K562 (cell line): ENCODE measurements around the gene RABGAP1L. TPM values are rescaled to one million over a fixed set of nuclear protein-coding genes. Genes with fewer than 3 reads are reported as not detected.

Experiments
- C11orf30 ChIP-seq: fragments of 450-650 bp; IDR thresholded peaks from 2 replicates; pipeline ENCODE4 v1.6.1; 2016; ENCODE audit warnings: low read depth, mild to moderate bottlenecking
- CREB3 ChIP-seq: fragments of 450-650 bp; conservative IDR thresholded peaks from 2 replicates; pipeline ENCODE4 v1.6.1; 2016; ENCODE audit warnings: missing genetic modification characterization, low read depth, mild to moderate bottlenecking, missing compliant biosample characterization, moderate library complexity
- ETS1 ChIP-seq: conservative IDR thresholded peaks from 2 replicates; pipeline ENCODE4 v1.6.1; 2011; ENCODE audit warnings: low read depth, mild to moderate bottlenecking, low read length; ENCODE audit not compliant: control insufficient read depth
- GTF2A2 ChIP-seq: IDR thresholded peaks from 2 replicates; pipeline ENCODE4 v1.6.1; 2016; ENCODE audit warnings: mild to moderate bottlenecking, missing genetic modification characterization, missing compliant biosample characterization
- MAFK ChIP-seq: IDR thresholded peaks from 2 replicates; pipeline ENCODE4 v1.6.1; 2011; ENCODE audit warnings: low read length, improper control_type of control experiment
- NONO ChIP-seq, 2 experiments: fragments of 200-400 bp in 1 of 2; fragments of 450-650 bp in 1 of 2; formaldehyde crosslinking in 1 of 2; IDR thresholded peaks; 2 replicates each; pipeline ENCODE4 v1.6.1; 2017; ENCODE audit warnings: low read depth in 2 of 2, mild to moderate bottlenecking in 2 of 2, moderate library complexity in 2 of 2, low read length in 1 of 2
- NR1H2 ChIP-seq: sonication (generic); formaldehyde crosslinking; IDR thresholded peaks from 2 replicates; pipeline ENCODE4 v1.4.0; 2020; ENCODE audit warnings: mild to moderate bottlenecking, missing genetic modification reagents
- PHF8 ChIP-seq: fragments of 200-600 bp; sonication (generic); IDR thresholded peaks from 2 replicates; pipeline ENCODE4 v1.6.1; 2012; ENCODE audit warnings: mixed run types, mild to moderate bottlenecking, inconsistent platforms, low read length, moderate library complexity, borderline replicate concordance
- SAP30 ChIP-seq: fragments of 200-600 bp; sonication (generic); IDR thresholded peaks from 2 replicates; pipeline ENCODE4 v1.6.1; 2012; ENCODE audit warnings: borderline replicate concordance, low read depth, mild to moderate bottlenecking, moderate library complexity, low read length, control low read depth, inconsistent platforms; ENCODE audit not compliant: insufficient read depth, poor library complexity, severe bottlenecking
- SMARCB1 ChIP-seq: IDR thresholded peaks from 2 replicates; pipeline ENCODE4 v1.6.1; 2011; ENCODE audit warnings: improper control_type of control experiment, low read depth; ENCODE audit not compliant: insufficient read length
- ZNF282 ChIP-seq: sonication (generic); formaldehyde crosslinking; IDR thresholded peaks from 2 replicates; pipeline ENCODE4 v1.8.1; 2023; ENCODE audit warnings: missing genetic modification reagents
- polyA plus RNA-seq, 8 experiments: library from polyadenylated mRNA; depleted of rRNA in 4 of 8; stranded (reverse) in 5 of 8; unstranded in 3 of 8; fragments of >200 nt; fragmentation: Nextera tagmentation in 2 of 8; fragmentation: Illumina TruSeq in 1 of 8; extraction: Ambion mirVana in 2 of 8; extraction: Trizol in 1 of 8; gene quantifications; 2 replicates each; pipeline versions ENCODE4 v1.2.1 to v1.2.3, GENCODE V29; 2011 to 2014; ENCODE audit warnings: inconsistent platforms in 1 of 8, missing spikeins in 1 of 8
- total RNA-seq, 7 experiments: library from RNA; depleted of rRNA in 6 of 7; stranded (reverse); fragments of >200 nt in 6 of 7; fragmentation: Illumina TruSeq in 2 of 7; extraction: Trizol in 2 of 7; gene quantifications; 2 replicates each; pipeline versions ENCODE4 v1.2.1 to v1.2.3, GENCODE V29; 2011 to 2021; ENCODE audit warnings: low replicate concordance in 1 of 7
- TF ChIP-seq, protein P1 (sequence below): fragments of 250-450 bp; sonication (Bioruptor Pico); IDR thresholded peaks from 2 replicates; pipeline ENCODE4 v1.5.0; 2021; ENCODE audit warnings: mild to moderate bottlenecking, borderline replicate concordance
- TF ChIP-seq, protein P2 (sequence below): fragments of 450-650 bp; IDR thresholded peaks from 2 replicates; pipeline ENCODE4 v1.6.1; 2016; ENCODE audit warnings: mild to moderate bottlenecking
- TF ChIP-seq, protein P3 (sequence below): IDR thresholded peaks from 2 replicates; pipeline ENCODE4 v1.6.1; 2016; ENCODE audit warnings: missing genetic modification characterization, missing compliant biosample characterization

RABGAP1L gene
- total and polyA plus RNA-seq, 9 of the 15 experiments (the other 6 are each of a cell fraction or from before 2014, with no cell fraction given) = 16.5 to 44.9 (median 26.7) TPM

DNA sequence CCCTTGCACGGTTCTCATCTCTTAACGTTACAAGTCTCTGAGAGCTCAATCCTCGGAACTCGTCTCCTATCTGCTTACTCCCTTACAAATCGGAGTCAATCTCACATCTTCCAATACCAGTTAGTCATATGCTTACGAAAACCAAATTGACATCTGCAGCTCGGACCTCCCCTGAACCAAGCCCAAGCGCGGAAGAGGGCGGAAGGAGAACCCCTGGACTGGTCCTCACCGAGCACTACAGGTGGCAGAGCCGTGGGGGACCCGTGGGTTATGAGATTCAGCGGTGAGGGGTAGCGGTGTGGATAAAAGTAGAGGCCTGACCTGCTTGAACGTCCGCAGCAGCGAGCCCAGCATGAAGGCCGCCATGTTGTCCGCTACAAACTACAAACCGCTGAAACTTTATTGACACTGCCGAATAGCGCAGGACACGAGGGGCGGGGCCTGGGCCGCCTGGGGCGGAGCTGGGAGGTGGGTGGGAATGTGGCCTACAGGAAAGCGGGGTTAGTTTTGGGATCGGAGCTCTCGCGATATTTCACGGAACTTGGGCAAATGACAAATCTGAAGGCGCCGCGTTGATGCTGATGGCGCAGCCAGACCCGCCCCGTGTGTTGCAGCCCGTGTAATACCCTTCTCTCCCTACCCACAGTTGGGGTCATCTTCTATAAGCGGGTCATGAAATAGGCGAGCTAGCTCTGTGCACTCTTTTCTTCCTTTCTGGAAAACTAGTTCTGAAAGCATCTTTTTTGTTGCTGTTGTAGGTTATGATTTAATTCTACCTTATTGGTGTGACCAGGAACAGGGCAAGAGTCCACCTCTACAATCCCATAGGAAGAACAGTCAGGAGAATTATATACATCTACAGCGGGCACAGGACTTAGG lies 864.0 kb downstream of the RABGAP1L start, which contains the start of gene MRPS14 (continued):
- TF ChIP-seq SAP30 (no peak), CREB3 (tag) (no peak), NR1H2 (CRISPR knock-in tag) (no peak), MAFK (peak; percentile 16; the same call in 1 of the 2 replicates), ZNF282 (CRISPR knock-in tag) (no peak), GTF2A2 (tag) (no peak), ETS1 (peak; percentile 97), NONO (IDR thresholded peaks at IDR 0.05; ENCODE audit: low read depth in 2 of 2, low read length in 1 of 2) (peak in 1 of 2 experiments; percentile 19; a peak in 1 of 4 replicates), PHF8 (peak; percentile 98), C11orf30 (peak; percentile 97), SMARCB1 (no peak)
- TF ChIP-seq, protein P1, sequence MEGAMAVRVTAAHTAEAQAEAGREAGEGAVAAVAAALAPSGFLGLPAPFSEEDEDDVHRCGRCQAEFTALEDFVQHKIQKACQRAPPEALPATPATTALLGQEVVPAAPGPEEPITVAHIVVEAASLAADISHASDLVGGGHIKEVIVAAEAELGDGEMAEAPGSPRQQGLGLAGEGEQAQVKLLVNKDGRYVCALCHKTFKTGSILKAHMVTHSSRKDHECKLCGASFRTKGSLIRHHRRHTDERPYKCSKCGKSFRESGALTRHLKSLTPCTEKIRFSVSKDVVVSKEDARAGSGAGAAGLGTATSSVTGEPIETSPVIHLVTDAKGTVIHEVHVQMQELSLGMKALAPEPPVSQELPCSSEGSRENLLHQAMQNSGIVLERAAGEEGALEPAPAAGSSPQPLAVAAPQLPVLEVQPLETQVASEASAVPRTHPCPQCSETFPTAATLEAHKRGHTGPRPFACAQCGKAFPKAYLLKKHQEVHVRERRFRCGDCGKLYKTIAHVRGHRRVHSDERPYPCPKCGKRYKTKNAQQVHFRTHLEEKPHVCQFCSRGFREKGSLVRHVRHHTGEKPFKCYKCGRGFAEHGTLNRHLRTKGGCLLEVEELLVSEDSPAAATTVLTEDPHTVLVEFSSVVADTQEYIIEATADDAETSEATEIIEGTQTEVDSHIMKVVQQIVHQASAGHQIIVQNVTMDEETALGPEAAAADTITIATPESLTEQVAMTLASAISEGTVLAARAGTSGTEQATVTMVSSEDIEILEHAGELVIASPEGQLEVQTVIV (CRISPR knock-in tag) = no peak
- TF ChIP-seq, protein P2, sequence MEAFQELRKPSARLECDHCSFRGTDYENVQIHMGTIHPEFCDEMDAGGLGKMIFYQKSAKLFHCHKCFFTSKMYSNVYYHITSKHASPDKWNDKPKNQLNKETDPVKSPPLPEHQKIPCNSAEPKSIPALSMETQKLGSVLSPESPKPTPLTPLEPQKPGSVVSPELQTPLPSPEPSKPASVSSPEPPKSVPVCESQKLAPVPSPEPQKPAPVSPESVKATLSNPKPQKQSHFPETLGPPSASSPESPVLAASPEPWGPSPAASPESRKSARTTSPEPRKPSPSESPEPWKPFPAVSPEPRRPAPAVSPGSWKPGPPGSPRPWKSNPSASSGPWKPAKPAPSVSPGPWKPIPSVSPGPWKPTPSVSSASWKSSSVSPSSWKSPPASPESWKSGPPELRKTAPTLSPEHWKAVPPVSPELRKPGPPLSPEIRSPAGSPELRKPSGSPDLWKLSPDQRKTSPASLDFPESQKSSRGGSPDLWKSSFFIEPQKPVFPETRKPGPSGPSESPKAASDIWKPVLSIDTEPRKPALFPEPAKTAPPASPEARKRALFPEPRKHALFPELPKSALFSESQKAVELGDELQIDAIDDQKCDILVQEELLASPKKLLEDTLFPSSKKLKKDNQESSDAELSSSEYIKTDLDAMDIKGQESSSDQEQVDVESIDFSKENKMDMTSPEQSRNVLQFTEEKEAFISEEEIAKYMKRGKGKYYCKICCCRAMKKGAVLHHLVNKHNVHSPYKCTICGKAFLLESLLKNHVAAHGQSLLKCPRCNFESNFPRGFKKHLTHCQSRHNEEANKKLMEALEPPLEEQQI = peak; percentile 59; the same call in 1 of the 2 replicates
- TF ChIP-seq, protein P3, sequence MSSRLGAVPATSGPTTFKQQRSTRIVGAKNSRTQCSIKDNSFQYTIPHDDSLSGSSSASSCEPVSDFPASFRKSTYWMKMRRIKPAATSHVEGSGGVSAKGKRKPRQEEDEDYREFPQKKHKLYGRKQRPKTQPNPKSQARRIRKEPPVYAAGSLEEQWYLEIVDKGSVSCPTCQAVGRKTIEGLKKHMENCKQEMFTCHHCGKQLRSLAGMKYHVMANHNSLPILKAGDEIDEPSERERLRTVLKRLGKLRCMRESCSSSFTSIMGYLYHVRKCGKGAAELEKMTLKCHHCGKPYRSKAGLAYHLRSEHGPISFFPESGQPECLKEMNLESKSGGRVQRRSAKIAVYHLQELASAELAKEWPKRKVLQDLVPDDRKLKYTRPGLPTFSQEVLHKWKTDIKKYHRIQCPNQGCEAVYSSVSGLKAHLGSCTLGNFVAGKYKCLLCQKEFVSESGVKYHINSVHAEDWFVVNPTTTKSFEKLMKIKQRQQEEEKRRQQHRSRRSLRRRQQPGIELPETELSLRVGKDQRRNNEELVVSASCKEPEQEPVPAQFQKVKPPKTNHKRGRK (tag) = no peak
